Measurements from ENCODE around the gene NOL4L. TPM values are rescaled to one million over a fixed set of nuclear protein-coding genes. Genes with fewer than 3 reads are reported as not detected.
"Not testable (repeated sequence)": the region's sequence is repeated elsewhere in the genome, so short reads cannot be mapped to it uniquely, and the experiment has no call there.

NOL4L gene
- total RNA-seq, 1 donor from 2014 or later, result 90.6 TPM

DNA sequence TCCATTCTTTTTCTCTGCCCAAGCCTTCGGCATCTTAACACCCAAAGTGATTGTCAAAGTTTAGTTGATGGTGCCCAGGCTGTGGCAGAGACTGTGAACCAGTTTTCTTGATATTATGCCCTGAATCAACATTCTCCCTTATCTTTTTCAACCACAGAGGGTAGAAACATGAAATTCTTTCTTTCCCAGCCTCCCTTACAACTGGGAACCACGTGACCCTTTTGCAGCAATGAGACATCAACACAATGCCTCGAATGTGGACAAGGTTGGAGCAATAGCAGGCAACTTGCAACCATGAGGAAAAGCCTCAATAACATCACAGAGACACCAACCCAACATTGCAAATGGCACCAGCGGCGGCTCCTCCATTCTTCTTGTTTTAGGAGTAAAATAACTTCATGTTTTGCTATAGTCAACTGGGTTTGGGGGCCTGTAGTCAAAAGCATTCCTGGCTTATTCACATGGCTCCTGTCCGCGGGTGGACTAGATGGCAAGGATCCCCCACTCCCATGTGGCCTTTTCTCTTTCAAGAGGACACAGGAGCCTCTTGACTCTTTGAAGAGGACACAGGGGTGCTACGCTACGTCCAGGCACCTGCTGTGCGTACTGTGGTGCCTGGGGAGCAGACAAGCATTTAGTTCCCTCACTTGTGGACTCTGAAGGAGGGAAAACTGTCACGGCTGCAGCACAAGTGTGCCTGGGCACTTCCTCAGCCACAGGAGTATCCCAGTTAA is 90.5 kb downstream of the NOL4L start:
- Mint-ChIP-seq H3K4me3 (no peak overlapping the region), H3K4me1 (peaks cover 22% of the 10 kb centered on the region), H3K36me3 (peaks cover 5% of the 10 kb centered on the region), H3K27ac (peak overlapping the region; percentile 67), H3K9me3 (no peaks in the 10 kb centered on the region), H3K27me3 (ENCODE audit: low read depth) (no peaks in the 10 kb centered on the region)
- TF ChIP-seq, protein P1, sequence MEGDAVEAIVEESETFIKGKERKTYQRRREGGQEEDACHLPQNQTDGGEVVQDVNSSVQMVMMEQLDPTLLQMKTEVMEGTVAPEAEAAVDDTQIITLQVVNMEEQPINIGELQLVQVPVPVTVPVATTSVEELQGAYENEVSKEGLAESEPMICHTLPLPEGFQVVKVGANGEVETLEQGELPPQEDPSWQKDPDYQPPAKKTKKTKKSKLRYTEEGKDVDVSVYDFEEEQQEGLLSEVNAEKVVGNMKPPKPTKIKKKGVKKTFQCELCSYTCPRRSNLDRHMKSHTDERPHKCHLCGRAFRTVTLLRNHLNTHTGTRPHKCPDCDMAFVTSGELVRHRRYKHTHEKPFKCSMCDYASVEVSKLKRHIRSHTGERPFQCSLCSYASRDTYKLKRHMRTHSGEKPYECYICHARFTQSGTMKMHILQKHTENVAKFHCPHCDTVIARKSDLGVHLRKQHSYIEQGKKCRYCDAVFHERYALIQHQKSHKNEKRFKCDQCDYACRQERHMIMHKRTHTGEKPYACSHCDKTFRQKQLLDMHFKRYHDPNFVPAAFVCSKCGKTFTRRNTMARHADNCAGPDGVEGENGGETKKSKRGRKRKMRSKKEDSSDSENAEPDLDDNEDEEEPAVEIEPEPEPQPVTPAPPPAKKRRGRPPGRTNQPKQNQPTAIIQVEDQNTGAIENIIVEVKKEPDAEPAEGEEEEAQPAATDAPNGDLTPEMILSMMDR (IDR thresholded peaks at IDR 0.05; ENCODE audit: unreplicated experiment), result no peak
- no peak for DNase-seq (ENCODE audit: low spot score in 2 of 2, unreplicated experiment in 2 of 2)

- no peak overlapping the region for H3K27ac Mint-ChIP-seq
- H3K36me3 Mint-ChIP-seq, result peaks cover 6% of the 10 kb centered on the region
- no peak for DNase-seq (ENCODE audit: low spot score in 2 of 2, unreplicated experiment in 2 of 2)
- peaks cover 20% of the 10 kb centered on the region for H3K4me1 Mint-ChIP-seq
- no peak overlapping the region for H3K4me3 Mint-ChIP-seq
- H3K27me3 Mint-ChIP-seq (ENCODE audit: low read depth), result no peaks in the 10 kb centered on the region
- TF ChIP-seq, protein P1 (IDR thresholded peaks at IDR 0.05; ENCODE audit: unreplicated experiment), result no peak
- H3K9me3 Mint-ChIP-seq, result peaks cover 4% of the 10 kb centered on the region
Measured at GRCh38 chr20:32493356-32493755, 91.8 kb downstream of the NOL4L start.

DNA sequence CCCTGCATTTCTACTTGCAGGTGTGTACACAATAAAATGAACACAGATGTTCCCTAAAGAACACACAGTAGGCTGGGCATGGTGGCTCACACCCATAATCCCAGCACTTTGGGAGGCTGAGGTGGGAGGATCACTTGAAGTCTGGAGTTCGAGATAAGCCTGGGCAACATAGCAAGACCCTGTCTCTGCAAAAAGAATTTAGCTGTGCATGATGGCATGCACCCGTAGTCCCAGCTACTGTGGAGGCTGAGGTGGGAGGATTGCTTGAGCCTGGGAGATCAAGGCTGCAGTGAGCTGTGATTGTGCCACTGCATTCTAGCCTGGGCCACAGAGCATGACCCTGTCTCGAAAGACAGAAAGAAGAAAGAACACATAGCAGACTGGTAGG is 93.4 kb downstream of the NOL4L start:
- H3K27me3 Mint-ChIP-seq (ENCODE audit: low read depth); H3K4me1 Mint-ChIP-seq; H3K27ac Mint-ChIP-seq; DNase-seq (ENCODE audit: low spot score in 2 of 2, unreplicated experiment in 2 of 2); H3K36me3 Mint-ChIP-seq; H3K9me3 Mint-ChIP-seq; H3K4me3 Mint-ChIP-seq: not testable (repeated sequence)

GRCh38 chr20:32490942-32491763 is 94.0 kb downstream of the NOL4L start:
- TF ChIP-seq, protein P1 (IDR thresholded peaks at IDR 0.05; ENCODE audit: unreplicated experiment), result no peak
- Mint-ChIP-seq H3K27me3 (ENCODE audit: low read depth) (no peaks in the 10 kb centered on the region), H3K36me3 (peaks cover 11% of the 10 kb centered on the region), H3K27ac (no peak overlapping the region), H3K4me3 (no peak overlapping the region), H3K4me1 (peaks cover 6% of the 10 kb centered on the region), H3K9me3 (peaks cover 5% of the 10 kb centered on the region)
- no peak for DNase-seq (ENCODE audit: low spot score in 2 of 2, unreplicated experiment in 2 of 2)

DNA sequence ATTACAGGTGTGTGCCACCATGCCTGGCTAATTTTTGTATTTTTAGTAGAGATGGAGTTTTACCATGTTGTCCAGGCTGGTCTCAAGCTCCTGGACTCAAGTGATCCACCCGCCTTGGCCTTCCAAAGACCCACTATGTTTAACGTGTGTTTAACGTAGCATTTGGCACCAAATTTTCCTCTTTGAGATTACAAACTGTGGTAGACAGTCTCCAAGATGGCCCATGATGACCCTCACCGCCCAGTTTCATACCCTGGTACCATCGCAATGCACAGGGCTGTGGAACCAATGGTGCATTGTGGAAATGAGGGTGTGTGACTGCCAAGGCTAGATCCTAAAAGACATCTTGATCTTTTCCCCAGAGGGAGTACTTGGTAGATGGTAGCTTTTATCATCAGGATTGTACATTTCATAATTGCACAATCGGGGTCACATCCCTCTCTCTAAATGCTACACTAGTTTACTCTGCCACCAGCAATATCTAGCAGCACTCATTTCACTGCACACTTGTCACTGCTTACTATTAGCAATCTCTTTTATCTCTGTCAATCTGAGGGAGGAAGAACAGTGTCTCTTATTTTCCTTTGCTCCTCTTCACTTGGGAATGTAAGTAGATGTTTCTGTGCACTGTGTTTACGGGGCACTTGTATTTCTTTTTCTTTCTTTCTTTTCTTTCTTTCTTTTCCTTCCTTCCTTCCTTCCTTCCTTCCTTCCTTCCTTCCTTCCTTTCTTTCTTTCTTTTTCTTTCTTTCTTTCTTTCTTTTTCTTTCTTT is 96.9 kb downstream of the NOL4L start:
- peaks cover 16% of the 10 kb centered on the region for H3K4me1 Mint-ChIP-seq
- peaks cover 11% of the 10 kb centered on the region for H3K36me3 Mint-ChIP-seq
- DNase-seq (ENCODE audit: low spot score in 2 of 2, unreplicated experiment in 2 of 2), result no peak
- TF ChIP-seq, protein P1 (IDR thresholded peaks at IDR 0.05; ENCODE audit: unreplicated experiment), result no peak
- peaks cover 5% of the 10 kb centered on the region for H3K9me3 Mint-ChIP-seq
- H3K27me3 Mint-ChIP-seq (ENCODE audit: low read depth), result no peaks in the 10 kb centered on the region
- H3K4me3 Mint-ChIP-seq, result no peak overlapping the region
- H3K27ac Mint-ChIP-seq, result no peak overlapping the region
